Mucosa of rectum (tissue), 2 donors: ENCODE data around the gene OR4D1.

Source experiments
- H3K27ac ChIP-seq, 2 donors: one replicate each; pipeline ENCODE4 v1.7.0; 2013; ENCODE audit warnings: inconsistent platforms in 2 of 2, low read depth in 2 of 2, low read length in 2 of 2
- H3K27me3 ChIP-seq, 2 donors: one replicate each; pipeline ENCODE4 v1.7.0; 2013; ENCODE audit warnings: low read length in 2 of 2; ENCODE audit not compliant: control insufficient read depth in 2 of 2, insufficient read depth in 2 of 2
- H3K36me3 ChIP-seq, 2 donors: one replicate each; pipeline ENCODE4 v1.7.0; 2013; ENCODE audit warnings: low read length in 2 of 2; ENCODE audit not compliant: control insufficient read depth in 2 of 2, insufficient read depth in 2 of 2
- H3K4me1 ChIP-seq, 2 donors: one replicate each; pipeline ENCODE4 v1.7.0; 2013; ENCODE audit warnings: low read length in 2 of 2, mild to moderate bottlenecking in 1 of 2; ENCODE audit not compliant: control insufficient read depth in 2 of 2, insufficient read depth in 2 of 2
- H3K4me3 ChIP-seq, 2 donors: one replicate each; pipeline ENCODE4 v1.7.0; 2013; ENCODE audit warnings: low read length in 2 of 2
- H3K9ac ChIP-seq, 2 donors: one replicate each; pipeline ENCODE4 v1.7.0; 2013; ENCODE audit warnings: low read length in 2 of 2, low read depth in 1 of 2, mild to moderate bottlenecking in 1 of 2
- H3K9me3 ChIP-seq, 2 donors: one replicate each; pipeline ENCODE4 v1.7.0; 2013; ENCODE audit warnings: low read length in 2 of 2; ENCODE audit not compliant: control insufficient read depth in 2 of 2
- donor health status: healthy.
- donor health status: Normal muscosa, but diverticular disease.

The OR4D1 gene

DNA sequence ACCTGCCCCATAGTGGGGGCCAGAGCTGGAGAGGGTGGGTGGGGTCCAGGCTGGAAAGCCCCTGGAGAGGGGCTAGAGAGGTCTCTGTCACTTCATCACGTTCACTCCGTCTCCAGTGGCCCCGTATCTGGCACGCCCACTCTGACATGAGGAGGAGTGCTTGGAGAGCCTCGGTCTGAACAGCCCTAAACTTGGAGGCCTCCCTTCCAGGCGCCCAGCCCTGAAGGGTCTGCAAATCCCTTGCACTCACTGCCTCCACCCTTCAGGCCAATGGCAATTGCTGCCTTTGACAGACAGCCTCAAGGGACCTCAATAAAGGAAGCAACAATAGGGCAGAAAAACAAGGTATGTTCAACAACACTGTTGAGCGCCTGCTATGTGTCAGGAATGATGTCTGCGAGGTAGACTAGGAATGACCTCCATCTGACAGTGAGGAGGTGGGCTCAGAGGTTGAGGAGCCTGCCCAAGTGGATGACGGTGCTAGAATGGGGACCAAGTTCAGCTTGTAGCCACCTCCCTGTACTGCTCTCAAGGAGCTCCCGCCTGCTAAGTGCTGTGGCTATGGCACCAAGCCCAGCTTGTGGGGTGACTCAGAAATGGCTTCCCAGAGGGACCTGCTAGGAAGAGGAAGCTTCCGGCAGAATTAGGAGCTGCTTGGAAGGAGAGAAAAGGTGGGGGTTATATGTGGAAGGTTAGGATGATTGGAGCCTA is 41.4 kb downstream of the OR4D1 start:
- H3K9ac ChIP-seq, result no peak overlapping the region
- no peaks in the 10 kb centered on the region for H3K36me3 ChIP-seq
- H3K27ac ChIP-seq, result no peak overlapping the region
- no peak overlapping the region for H3K4me3 ChIP-seq
- H3K9me3 ChIP-seq, result no peaks in the 10 kb centered on the region
- no peaks in the 10 kb centered on the region for H3K4me1 ChIP-seq
- H3K27me3 ChIP-seq, result peaks cover 1 to 3% of the 10 kb centered on the region in 2 donors

DNA sequence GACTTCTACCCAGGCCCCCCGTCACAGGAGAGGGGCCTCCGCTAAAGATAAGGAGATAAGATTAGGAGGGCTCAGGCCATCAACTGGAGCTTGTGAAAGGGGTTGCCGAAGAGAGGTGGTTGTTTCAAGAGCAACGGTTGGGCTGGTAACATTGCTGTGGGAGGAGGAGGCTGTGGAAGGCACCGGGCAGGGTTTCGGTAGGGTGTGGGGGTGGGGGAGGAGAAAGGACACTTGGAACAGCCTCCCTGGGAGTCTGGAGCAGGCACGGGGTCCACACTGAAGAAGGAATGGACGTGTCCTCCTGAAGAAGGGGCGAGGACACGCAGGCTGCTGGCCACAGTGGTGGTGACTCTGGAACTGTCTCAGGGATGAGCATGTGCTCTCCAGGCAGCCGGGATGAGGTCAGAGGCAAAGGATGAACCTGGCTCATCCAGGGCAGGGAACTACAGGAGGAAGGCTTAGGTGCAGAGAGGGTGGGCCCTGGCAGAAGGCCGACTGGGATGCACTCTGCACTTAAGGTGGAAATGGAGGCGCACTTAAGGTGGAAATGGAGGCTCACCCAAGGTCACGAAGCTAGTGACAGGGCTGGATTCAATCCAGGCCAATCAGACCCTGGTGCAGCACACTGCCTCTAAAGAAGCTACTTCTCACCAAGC is 43.2 kb downstream of the OR4D1 start:
- Histone ChIP-seq H3K4me1 (no peaks in the 10 kb centered on the region), H3K4me3 (no peak overlapping the region), H3K27ac (no peak overlapping the region), H3K9me3 (no peaks in the 10 kb centered on the region), H3K27me3 (peaks cover 1 to 3% of the 10 kb centered on the region in 2 donors), H3K9ac (no peak overlapping the region), H3K36me3 (no peaks in the 10 kb centered on the region)

DNA sequence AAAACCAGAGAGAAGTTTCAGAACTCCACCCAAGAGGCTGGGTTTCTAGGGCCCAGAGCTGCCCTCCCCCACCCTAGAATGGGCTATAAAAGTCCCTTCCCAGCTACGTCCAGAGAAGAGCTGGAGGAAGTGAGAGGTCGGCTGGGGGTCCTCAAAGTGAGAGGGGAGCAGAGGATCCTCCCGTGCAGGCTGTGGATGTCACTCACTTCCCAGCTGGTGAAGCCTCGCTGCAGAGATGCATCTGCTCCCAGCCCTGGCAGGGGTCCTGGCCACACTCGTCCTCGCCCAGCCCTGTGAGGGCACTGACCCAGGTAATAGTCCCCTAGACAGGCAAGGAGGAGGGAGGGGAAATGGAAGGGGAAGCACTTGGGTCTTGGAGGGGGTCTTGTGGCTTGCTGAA is 44.4 kb downstream of the OR4D1 start, which contains the start of gene EPX:
Gene EPX, plus strand, starts transcription at position 115 of the 400 bp plus-strand sequence. Its CDS starts 121 bp downstream, at position 236.
- Histone ChIP-seq H3K9me3 (no peaks in the 10 kb centered on the region), H3K4me3 (no peak within 1 kb of the TSS), H3K27ac (no peak within 1 kb of the TSS), H3K4me1 (no peaks in the 10 kb centered on the region), H3K27me3 (peaks cover 0 to 2% of the 10 kb centered on the region in 2 donors), H3K36me3 (no peaks in the 10 kb centered on the region), H3K9ac (no peak within 1 kb of the TSS)

DNA sequence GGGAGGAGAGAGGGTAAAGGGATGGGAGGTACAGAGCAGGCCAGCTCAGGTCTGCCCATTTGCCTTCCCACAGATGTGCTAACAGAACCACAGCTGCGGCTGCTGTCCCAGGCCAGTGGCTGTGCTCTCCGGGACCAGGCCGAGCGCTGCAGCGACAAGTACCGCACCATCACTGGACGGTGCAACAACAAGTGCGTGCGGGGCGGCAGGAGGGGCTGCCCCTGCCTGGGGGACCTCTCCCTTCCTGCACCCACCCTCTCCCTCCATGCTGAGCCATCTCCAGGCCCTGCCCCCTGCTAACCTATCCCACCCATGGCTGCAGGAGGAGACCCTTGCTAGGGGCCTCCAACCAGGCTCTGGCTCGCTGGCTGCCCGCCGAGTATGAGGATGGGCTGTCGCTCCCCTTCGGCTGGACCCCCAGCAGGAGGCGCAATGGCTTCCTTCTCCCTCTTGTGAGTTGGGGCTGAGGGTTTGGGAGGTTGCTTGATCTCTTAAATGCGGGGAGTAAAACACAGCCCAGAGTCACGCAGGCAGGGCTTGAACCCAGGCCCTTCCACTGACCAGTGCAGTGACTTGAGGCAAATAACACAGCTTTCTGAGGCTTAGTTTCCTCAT is 45.6 kb downstream of the OR4D1 start:
- Histone ChIP-seq H3K27ac (no peak overlapping the region), H3K36me3 (no peaks in the 10 kb centered on the region), H3K4me1 (no peaks in the 10 kb centered on the region), H3K9ac (no peak overlapping the region), H3K9me3 (no peaks in the 10 kb centered on the region), H3K4me3 (no peak overlapping the region), H3K27me3 (no peaks in the 10 kb centered on the region)

DNA sequence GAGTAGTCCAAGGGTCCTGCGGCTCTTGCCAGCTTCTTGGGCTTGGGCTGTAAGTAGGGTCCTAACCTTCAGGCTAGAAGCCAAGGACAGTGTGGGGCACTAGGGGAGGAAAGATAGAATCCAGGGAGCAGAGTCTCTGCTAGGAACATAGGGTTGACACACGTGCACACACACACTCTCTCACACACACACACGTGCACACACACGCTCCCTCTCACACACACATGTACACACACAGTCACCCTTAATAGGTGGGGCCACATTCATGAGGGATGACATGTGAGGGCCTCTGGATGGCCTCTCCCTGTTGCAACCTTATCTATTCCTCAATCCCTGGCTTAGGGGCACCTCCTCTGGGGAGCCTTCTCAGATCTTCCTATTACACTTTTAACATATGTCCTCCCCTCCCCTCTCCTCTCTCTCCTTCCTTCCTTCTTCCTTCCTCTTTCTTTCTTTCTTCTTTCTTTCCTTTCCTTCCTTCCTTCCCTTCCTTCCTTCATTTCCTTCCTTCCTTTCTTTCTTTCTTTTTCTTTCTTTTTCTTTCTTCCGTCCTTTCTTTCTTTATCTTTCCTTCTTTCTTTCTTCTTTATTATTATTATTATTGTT is 47.4 kb downstream of the OR4D1 start:
- no peak overlapping the region for H3K4me3 ChIP-seq
- no peaks in the 10 kb centered on the region for H3K9me3 ChIP-seq
- H3K36me3 ChIP-seq, result no peaks in the 10 kb centered on the region
- no peaks in the 10 kb centered on the region for H3K27me3 ChIP-seq
- H3K9ac ChIP-seq, result no peak overlapping the region
- no peaks in the 10 kb centered on the region for H3K4me1 ChIP-seq
- no peak overlapping the region for H3K27ac ChIP-seq

DNA sequence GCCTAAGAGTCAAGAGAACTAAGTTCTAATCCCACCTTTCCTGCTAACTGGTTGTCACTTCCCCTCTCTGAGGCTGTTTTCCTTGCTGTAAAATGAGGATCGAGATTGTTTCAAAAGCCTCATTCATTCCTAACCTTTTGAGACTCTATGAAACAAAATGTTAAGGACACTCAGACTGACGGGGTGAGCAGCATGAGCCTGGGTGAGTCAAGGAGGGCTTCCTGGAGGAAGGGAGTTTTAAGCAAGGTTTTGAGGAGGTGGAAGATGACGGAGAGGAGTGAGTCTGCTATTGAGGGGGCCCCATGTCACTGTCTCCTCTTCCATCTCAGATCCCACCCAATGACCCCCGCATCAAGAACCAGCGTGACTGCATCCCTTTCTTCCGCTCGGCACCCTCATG is 48.4 kb downstream of the OR4D1 start:
- Histone ChIP-seq H3K4me3 (no peak overlapping the region), H3K9me3 (no peaks in the 10 kb centered on the region), H3K27ac (no peak overlapping the region), H3K4me1 (no peaks in the 10 kb centered on the region), H3K36me3 (no peaks in the 10 kb centered on the region), H3K27me3 (no peaks in the 10 kb centered on the region), H3K9ac (no peak overlapping the region)

GRCh38 chr17:58200024-58200633 is 51.9 kb downstream of the OR4D1 start:
- Histone ChIP-seq H3K4me1 (no peaks in the 10 kb centered on the region), H3K9ac (no peak overlapping the region), H3K9me3 (no peaks in the 10 kb centered on the region), H3K27ac (no peak overlapping the region), H3K27me3 (no peaks in the 10 kb centered on the region), H3K36me3 (peaks cover 0 to under 1% of the 10 kb centered on the region in 2 donors), H3K4me3 (no peak overlapping the region)

- H3K9me3 ChIP-seq, result no peaks in the 10 kb centered on the region
- no peak overlapping the region for H3K27ac ChIP-seq
- H3K27me3 ChIP-seq, result no peaks in the 10 kb centered on the region
- peaks cover 0 to 16% of the 10 kb centered on the region in 2 donors for H3K36me3 ChIP-seq
- H3K4me3 ChIP-seq, result no peak overlapping the region
- H3K9ac ChIP-seq, result no peak overlapping the region
- no peaks in the 10 kb centered on the region for H3K4me1 ChIP-seq
Observed at GRCh38 chr17:58202859-58203258, 54.7 kb downstream of the OR4D1 start.

DNA sequence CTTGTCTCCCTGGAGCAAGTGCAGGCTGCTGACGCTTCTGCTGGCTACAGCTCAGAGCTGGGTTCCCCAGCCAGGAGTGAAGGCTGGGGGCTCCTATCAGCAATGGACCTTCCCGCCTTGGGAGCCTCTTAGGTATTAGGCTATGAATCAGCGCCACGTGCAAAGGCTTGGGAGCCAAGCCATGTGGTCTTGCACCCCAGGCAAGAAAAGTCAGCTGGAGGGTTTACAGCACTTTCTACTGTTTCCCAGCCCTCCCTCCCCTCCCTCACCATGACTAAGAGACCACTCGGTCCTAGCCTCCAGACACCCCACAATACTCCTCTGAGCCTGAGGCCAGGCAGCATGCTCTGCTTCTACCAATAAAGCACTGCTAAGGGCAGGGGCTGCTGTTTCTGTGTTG is 56.6 kb downstream of the OR4D1 start:
- no peak overlapping the region for H3K9ac ChIP-seq
- H3K27ac ChIP-seq, result no peak overlapping the region
- H3K4me1 ChIP-seq, result no peaks in the 10 kb centered on the region
- no peaks in the 10 kb centered on the region for H3K9me3 ChIP-seq
- peaks cover 9 to 24% of the 10 kb centered on the region in 2 donors for H3K36me3 ChIP-seq
- H3K4me3 ChIP-seq, result no peak overlapping the region
- H3K27me3 ChIP-seq, result no peaks in the 10 kb centered on the region

DNA sequence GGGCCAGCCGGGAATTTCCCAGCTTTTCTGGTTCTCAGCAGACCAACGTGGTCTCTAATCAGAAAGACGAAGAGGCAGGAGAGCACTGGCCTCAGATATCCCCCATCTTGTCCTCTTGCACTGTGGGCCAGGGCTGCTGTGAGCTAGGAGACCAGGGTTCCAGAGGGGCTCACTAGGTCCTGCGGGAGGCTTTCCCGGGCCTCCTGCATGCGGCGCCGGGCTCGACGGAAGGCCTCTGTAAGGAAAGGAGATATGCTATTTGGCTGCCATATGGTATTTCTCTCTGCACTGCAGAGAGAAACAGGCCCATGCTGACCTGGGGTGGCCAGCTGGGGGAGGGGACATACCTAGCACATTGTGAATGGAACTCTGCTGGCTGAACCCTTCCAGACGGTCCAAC is 57.8 kb downstream of the OR4D1 start:
- Histone ChIP-seq H3K27me3 (no peaks in the 10 kb centered on the region), H3K27ac (no peak overlapping the region), H3K4me1 (no peaks in the 10 kb centered on the region), H3K9me3 (no peaks in the 10 kb centered on the region), H3K9ac (no peak overlapping the region), H3K36me3 (peaks cover 17 to 36% of the 10 kb centered on the region in 2 donors), H3K4me3 (no peak overlapping the region)
